Stimulated activated CD4-positive, alpha-beta T cell treated with anti-CD3 and anti-CD28 coated beads, Interleukin-12 subunit alpha, Interleukin-12 subunit beta, amount 100 ng/mL, for 48 hours (primary cell): Measurements from ENCODE around the gene GPR55.
"Not testable (repeated sequence)": the region's sequence is repeated elsewhere in the genome, so short reads cannot be mapped to it uniquely, and the experiment has no call there.

ENCODE experiments used
- DNase-seq, 3 donors: peaks; one replicate each; pipeline ENCODE4 v3.0.0-alpha.2; 2020; ENCODE audit warnings: low read depth in 2 of 3, low spot score in 1 of 3

Gene GPR55

GRCh38 chr2:230924470-230925341 is at the start of gene GPR55:
TSS of gene GPR55 (minus strand) at chr2:230925242. CDS start at chr2:230910962, 14,280 bp downstream.
- peak; percentile 69 to 82 (median 72) for DNase-seq

GRCh38 chr2:230974096-230974913 is 49.3 kb upstream of the GPR55 start:
- DNase-seq: peak; percentile 48 to 63 (median 53)

GRCh38 chr2:230972046-230972445 is 47.0 kb upstream of the GPR55 start:
- DNase-seq: no peak

- no peak for DNase-seq
Measured at GRCh38 chr2:230969659-230970015, 44.6 kb upstream of the GPR55 start.

GRCh38 chr2:230968921-230969658 is 44.0 kb upstream of the GPR55 start:
- no peak for DNase-seq

- DNase-seq: not testable (repeated sequence)
Measured at GRCh38 chr2:230968314-230968713, 43.3 kb upstream of the GPR55 start.

- DNase-seq: no peak
Measured at GRCh38 chr2:230967113-230967512, 42.1 kb upstream of the GPR55 start.

GRCh38 chr2:230964136-230964730 is 39.2 kb upstream of the GPR55 start:
- no peak for DNase-seq

- DNase-seq: no peak
Measured at GRCh38 chr2:230961091-230961491, 36.0 kb upstream of the GPR55 start.

- DNase-seq: no peak
Measured at GRCh38 chr2:230960026-230960425, 35.0 kb upstream of the GPR55 start.

GRCh38 chr2:230958820-230959756 is 34.0 kb upstream of the GPR55 start:
- DNase-seq: no peak

- no peak for DNase-seq
Measured at GRCh38 chr2:230957756-230958391, 32.8 kb upstream of the GPR55 start.

- peak in 2 of 3 donors; percentile 32 for DNase-seq
Measured at GRCh38 chr2:230956827-230957755, 32.0 kb upstream of the GPR55 start.

- no peak for DNase-seq
Measured at GRCh38 chr2:230955163-230955737, 30.2 kb upstream of the GPR55 start.

- DNase-seq: no peak
Measured at GRCh38 chr2:230954746-230955145, 29.7 kb upstream of the GPR55 start.

GRCh38 chr2:230953845-230954244 is 28.8 kb upstream of the GPR55 start:
- no peak for DNase-seq

GRCh38 chr2:230952226-230952956 is 27.3 kb upstream of the GPR55 start:
- no peak for DNase-seq
